Measurements from ENCODE around the gene ASB10. TPM values are rescaled to one million over a fixed set of nuclear protein-coding genes. Genes with fewer than 3 reads are reported as not detected.

The ASB10 gene
- total RNA-seq, 1 experiment from 2014 or later: not detected

- TF ChIP-seq, protein P1, sequence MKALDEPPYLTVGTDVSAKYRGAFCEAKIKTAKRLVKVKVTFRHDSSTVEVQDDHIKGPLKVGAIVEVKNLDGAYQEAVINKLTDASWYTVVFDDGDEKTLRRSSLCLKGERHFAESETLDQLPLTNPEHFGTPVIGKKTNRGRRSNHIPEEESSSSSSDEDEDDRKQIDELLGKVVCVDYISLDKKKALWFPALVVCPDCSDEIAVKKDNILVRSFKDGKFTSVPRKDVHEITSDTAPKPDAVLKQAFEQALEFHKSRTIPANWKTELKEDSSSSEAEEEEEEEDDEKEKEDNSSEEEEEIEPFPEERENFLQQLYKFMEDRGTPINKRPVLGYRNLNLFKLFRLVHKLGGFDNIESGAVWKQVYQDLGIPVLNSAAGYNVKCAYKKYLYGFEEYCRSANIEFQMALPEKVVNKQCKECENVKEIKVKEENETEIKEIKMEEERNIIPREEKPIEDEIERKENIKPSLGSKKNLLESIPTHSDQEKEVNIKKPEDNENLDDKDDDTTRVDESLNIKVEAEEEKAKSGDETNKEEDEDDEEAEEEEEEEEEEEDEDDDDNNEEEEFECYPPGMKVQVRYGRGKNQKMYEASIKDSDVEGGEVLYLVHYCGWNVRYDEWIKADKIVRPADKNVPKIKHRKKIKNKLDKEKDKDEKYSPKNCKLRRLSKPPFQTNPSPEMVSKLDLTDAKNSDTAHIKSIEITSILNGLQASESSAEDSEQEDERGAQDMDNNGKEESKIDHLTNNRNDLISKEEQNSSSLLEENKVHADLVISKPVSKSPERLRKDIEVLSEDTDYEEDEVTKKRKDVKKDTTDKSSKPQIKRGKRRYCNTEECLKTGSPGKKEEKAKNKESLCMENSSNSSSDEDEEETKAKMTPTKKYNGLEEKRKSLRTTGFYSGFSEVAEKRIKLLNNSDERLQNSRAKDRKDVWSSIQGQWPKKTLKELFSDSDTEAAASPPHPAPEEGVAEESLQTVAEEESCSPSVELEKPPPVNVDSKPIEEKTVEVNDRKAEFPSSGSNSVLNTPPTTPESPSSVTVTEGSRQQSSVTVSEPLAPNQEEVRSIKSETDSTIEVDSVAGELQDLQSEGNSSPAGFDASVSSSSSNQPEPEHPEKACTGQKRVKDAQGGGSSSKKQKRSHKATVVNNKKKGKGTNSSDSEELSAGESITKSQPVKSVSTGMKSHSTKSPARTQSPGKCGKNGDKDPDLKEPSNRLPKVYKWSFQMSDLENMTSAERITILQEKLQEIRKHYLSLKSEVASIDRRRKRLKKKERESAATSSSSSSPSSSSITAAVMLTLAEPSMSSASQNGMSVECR (CRISPR knock-in tag; IDR thresholded peaks at IDR 0.05; ENCODE audit: borderline replicate concordance): no peak
- TF ChIP-seq ZNF416 (CRISPR knock-in tag; IDR thresholded peaks at IDR 0.05) (no peak), NR2C2 (CRISPR knock-in tag; IDR thresholded peaks at IDR 0.05) (no peak), NFATC4 (CRISPR knock-in tag; IDR thresholded peaks at IDR 0.05) (no peak), HMGXB4 (CRISPR knock-in tag; IDR thresholded peaks at IDR 0.05) (no peak)
Observed at GRCh38 chr7:151187409-151188251, 580 bp upstream of the ASB10 start (continued).

DNA sequence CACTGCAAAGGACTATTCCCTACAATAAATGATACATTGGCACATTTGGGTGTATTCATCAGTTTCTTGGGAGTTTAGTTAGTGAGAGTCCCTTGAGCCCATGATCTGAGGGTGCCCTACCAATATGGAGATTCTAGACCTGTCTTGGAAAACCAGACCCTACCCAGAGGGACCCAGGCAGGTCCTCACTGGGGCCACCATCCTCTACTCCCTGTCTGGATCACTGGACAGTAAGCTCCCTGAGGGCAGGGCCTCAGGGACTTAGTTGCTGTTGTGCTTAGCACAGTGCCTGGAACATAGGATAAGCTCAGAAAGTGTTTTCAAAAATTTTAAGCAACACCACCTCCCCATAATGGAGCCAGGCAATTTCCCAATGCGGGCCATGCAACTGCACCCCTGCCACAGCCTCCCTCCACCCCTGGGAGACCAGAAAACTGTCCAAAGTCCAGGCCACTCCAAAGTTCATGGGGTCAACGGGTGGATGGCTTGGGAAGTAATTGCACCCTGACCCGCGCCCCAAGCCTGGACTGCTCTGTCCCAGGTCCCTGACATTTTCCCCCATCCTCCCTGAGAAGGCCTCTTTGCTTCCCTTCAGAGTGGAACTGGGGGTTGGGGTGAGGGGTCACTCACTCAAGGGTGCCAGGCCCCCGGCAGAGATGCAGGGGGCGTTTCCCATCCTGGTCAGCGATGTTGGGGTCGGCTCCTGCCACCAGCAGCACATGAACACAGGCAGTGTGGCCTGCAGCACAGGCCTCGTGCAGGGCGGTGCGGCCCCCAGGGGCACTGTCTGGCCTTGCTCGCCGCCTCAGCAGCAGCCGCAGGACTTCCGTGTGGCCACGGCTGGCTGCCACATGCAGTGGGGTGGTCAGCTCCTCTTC is 1.0 kb downstream of the ASB10 start:
- Mint-ChIP-seq H3K4me3 (no peak overlapping the region), H3K27ac (no peak overlapping the region), H3K27me3 (ENCODE audit: low read depth) (no peaks in the 10 kb centered on the region; the same call in 1 of the 2 replicates), H3K9me3 (no peaks in the 10 kb centered on the region), H3K4me1 (no peaks in the 10 kb centered on the region), H3K36me3 (no peaks in the 10 kb centered on the region)
- ATAC-seq (no peak), DNase-seq (ENCODE audit: low spot score) (no peak)
- ChIA-PET POLR2A (no interaction called here), CTCF (interaction anchor here (0.9 kb wide), 1 partner anchor 165 kb away, joined by 3 read pairs; no protein-coding TSS in a partner anchor)
- TF ChIP-seq, protein P2, sequence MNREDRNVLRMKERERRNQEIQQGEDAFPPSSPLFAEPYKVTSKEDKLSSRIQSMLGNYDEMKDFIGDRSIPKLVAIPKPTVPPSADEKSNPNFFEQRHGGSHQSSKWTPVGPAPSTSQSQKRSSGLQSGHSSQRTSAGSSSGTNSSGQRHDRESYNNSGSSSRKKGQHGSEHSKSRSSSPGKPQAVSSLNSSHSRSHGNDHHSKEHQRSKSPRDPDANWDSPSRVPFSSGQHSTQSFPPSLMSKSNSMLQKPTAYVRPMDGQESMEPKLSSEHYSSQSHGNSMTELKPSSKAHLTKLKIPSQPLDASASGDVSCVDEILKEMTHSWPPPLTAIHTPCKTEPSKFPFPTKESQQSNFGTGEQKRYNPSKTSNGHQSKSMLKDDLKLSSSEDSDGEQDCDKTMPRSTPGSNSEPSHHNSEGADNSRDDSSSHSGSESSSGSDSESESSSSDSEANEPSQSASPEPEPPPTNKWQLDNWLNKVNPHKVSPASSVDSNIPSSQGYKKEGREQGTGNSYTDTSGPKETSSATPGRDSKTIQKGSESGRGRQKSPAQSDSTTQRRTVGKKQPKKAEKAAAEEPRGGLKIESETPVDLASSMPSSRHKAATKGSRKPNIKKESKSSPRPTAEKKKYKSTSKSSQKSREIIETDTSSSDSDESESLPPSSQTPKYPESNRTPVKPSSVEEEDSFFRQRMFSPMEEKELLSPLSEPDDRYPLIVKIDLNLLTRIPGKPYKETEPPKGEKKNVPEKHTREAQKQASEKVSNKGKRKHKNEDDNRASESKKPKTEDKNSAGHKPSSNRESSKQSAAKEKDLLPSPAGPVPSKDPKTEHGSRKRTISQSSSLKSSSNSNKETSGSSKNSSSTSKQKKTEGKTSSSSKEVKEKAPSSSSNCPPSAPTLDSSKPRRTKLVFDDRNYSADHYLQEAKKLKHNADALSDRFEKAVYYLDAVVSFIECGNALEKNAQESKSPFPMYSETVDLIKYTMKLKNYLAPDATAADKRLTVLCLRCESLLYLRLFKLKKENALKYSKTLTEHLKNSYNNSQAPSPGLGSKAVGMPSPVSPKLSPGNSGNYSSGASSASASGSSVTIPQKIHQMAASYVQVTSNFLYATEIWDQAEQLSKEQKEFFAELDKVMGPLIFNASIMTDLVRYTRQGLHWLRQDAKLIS (CRISPR knock-in tag; IDR thresholded peaks at IDR 0.05; ENCODE audit: borderline replicate concordance): no peak
- TF ChIP-seq SMAD3 (CRISPR knock-in tag; IDR thresholded peaks at IDR 0.05; ENCODE audit: borderline replicate concordance): no peak
- no peak for TF ChIP-seq GTF2I (CRISPR knock-in tag; conservative IDR thresholded peaks at IDR 0.05)
- no peak for TF ChIP-seq IRF2 (CRISPR knock-in tag; IDR thresholded peaks at IDR 0.05; ENCODE audit: borderline replicate concordance, low read depth)
- TF ChIP-seq, protein P3, sequence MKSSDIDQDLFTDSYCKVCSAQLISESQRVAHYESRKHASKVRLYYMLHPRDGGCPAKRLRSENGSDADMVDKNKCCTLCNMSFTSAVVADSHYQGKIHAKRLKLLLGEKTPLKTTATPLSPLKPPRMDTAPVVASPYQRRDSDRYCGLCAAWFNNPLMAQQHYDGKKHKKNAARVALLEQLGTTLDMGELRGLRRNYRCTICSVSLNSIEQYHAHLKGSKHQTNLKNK (CRISPR knock-in tag; IDR thresholded peaks at IDR 0.05): no peak
- no peak for TF ChIP-seq ATF6 (CRISPR knock-in tag; IDR thresholded peaks at IDR 0.05)
- no peak for TF ChIP-seq ZBTB21 (CRISPR knock-in tag; IDR thresholded peaks at IDR 0.05; ENCODE audit: borderline replicate concordance)
- no peak for TF ChIP-seq TCF7 (CRISPR knock-in tag; IDR thresholded peaks at IDR 0.05; ENCODE audit: low read depth)
- TF ChIP-seq PRRX2 (CRISPR knock-in tag; IDR thresholded peaks at IDR 0.05): no peak
- TF ChIP-seq, protein P4, sequence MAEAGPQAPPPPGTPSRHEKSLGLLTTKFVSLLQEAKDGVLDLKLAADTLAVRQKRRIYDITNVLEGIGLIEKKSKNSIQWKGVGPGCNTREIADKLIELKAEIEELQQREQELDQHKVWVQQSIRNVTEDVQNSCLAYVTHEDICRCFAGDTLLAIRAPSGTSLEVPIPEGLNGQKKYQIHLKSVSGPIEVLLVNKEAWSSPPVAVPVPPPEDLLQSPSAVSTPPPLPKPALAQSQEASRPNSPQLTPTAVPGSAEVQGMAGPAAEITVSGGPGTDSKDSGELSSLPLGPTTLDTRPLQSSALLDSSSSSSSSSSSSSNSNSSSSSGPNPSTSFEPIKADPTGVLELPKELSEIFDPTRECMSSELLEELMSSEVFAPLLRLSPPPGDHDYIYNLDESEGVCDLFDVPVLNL (CRISPR knock-in tag; IDR thresholded peaks at IDR 0.05; ENCODE audit: borderline replicate concordance, low read depth): no peak
- TF ChIP-seq FOXP4 (CRISPR knock-in tag; IDR thresholded peaks at IDR 0.05): no peak
- TF ChIP-seq NFE2L1 (CRISPR knock-in tag; IDR thresholded peaks at IDR 0.05): no peak
